ENCODE measurements around the gene CXCL6. TPM values are rescaled to one million over a fixed set of nuclear protein-coding genes. Genes with fewer than 3 reads are reported as not detected.
A peak's percentile ranks its signal among the peaks of the same experiment; 100 is the strongest.

The CXCL6 gene
- total RNA-seq, 1 experiment from 2014 or later = not detected

- no peaks in the 10 kb centered on the region for H3K9me3 ChIP-seq (replicated peaks)
- no peak overlapping the region for H3K4me3 ChIP-seq
- H3K36me3 ChIP-seq = no peaks in the 10 kb centered on the region
- no peaks in the 10 kb centered on the region for H3K27me3 ChIP-seq
- no peak overlapping the region for H3K27ac ChIP-seq
- no peaks in the 10 kb centered on the region for H3K4me1 ChIP-seq
- no peak for DNase-seq
Observed at GRCh38 chr4:73851293-73851692, 14.8 kb downstream of the CXCL6 start.

GRCh38 chr4:73852771-73853170 is 16.3 kb downstream of the CXCL6 start:
- no peak overlapping the region for H3K27ac ChIP-seq
- DNase-seq = no peak
- H3K4me3 ChIP-seq = no peak overlapping the region
- no peaks in the 10 kb centered on the region; the same call in 1 of the 2 replicates for H3K9me3 ChIP-seq (replicated peaks)
- H3K27me3 ChIP-seq = no peaks in the 10 kb centered on the region
- H3K4me1 ChIP-seq = no peaks in the 10 kb centered on the region
- H3K36me3 ChIP-seq = no peaks in the 10 kb centered on the region

- Histone ChIP-seq H3K36me3 (no peaks in the 10 kb centered on the region), H3K4me3 (no peak within 1 kb of the TSS), H3K9me3 (replicated peaks) (no peaks in the 10 kb centered on the region; the same call in 1 of the 2 replicates), H3K27me3 (no peaks in the 10 kb centered on the region), H3K4me1 (no peaks in the 10 kb centered on the region), H3K27ac (no peak within 1 kb of the TSS)
- DNase-seq = peak; percentile 34 to 44
Observed at GRCh38 chr4:73853246-73853704, 16.8 kb downstream of the CXCL6 start, which contains the start of gene PF4V1. Gene PF4V1 (plus strand): TSS chr4:73853296. CDS start chr4:73853363, 67 bp downstream.

GRCh38 chr4:73853718-73854473 is 17.4 kb downstream of the CXCL6 start:
- no peak for DNase-seq
- Histone ChIP-seq H3K4me3 (no peak overlapping the region), H3K27ac (no peak overlapping the region)

GRCh38 chr4:73855406-73855805 is 18.9 kb downstream of the CXCL6 start:
- Histone ChIP-seq H3K4me1 (no peaks in the 10 kb centered on the region), H3K36me3 (no peaks in the 10 kb centered on the region), H3K9me3 (replicated peaks) (no peaks in the 10 kb centered on the region; the same call in 1 of the 2 replicates), H3K27ac (no peak overlapping the region), H3K4me3 (no peak overlapping the region), H3K27me3 (no peaks in the 10 kb centered on the region)
- no peak for DNase-seq

More at GRCh38 chr4:73853718-73854473, 17.4 kb downstream of the CXCL6 start:
- H3K4me1 ChIP-seq = no peaks in the 10 kb centered on the region
- no peaks in the 10 kb centered on the region; the same call in 1 of the 2 replicates for H3K9me3 ChIP-seq (replicated peaks)
- H3K36me3 ChIP-seq = no peaks in the 10 kb centered on the region
- no peaks in the 10 kb centered on the region for H3K27me3 ChIP-seq

GRCh38 chr4:73856518-73856917 is 20.0 kb downstream of the CXCL6 start:
- H3K27ac ChIP-seq = no peak overlapping the region
- no peak overlapping the region for H3K4me3 ChIP-seq
- no peaks in the 10 kb centered on the region for H3K4me1 ChIP-seq
- no peaks in the 10 kb centered on the region; the same call in 1 of the 2 replicates for H3K9me3 ChIP-seq (replicated peaks)
- H3K36me3 ChIP-seq = no peaks in the 10 kb centered on the region
- no peaks in the 10 kb centered on the region for H3K27me3 ChIP-seq
- DNase-seq = no peak

GRCh38 chr4:73859614-73860088 is 23.2 kb downstream of the CXCL6 start:
- H3K9me3 ChIP-seq (replicated peaks) = no peaks in the 10 kb centered on the region; the same call in 1 of the 2 replicates
- H3K4me3 ChIP-seq = no peak overlapping the region
- DNase-seq = peak in 1 of 2 experiments; percentile 17
- H3K4me1 ChIP-seq = no peaks in the 10 kb centered on the region
- no peaks in the 10 kb centered on the region for H3K36me3 ChIP-seq
- no peaks in the 10 kb centered on the region for H3K27me3 ChIP-seq
- H3K27ac ChIP-seq = no peak overlapping the region

- no peak for DNase-seq
- H3K9me3 ChIP-seq (replicated peaks) = no peaks in the 10 kb centered on the region; the same call in 1 of the 2 replicates
- no peak overlapping the region for H3K27ac ChIP-seq
- no peaks in the 10 kb centered on the region for H3K27me3 ChIP-seq
- H3K4me1 ChIP-seq = no peaks in the 10 kb centered on the region
- no peaks in the 10 kb centered on the region for H3K36me3 ChIP-seq
- H3K4me3 ChIP-seq = no peak overlapping the region
Observed at GRCh38 chr4:73860181-73860580, 23.7 kb downstream of the CXCL6 start.

- Histone ChIP-seq H3K9me3 (replicated peaks) (no peaks in the 10 kb centered on the region; the same call in 1 of the 2 replicates), H3K27me3 (no peaks in the 10 kb centered on the region), H3K4me3 (no peak overlapping the region), H3K4me1 (no peaks in the 10 kb centered on the region), H3K27ac (no peak overlapping the region), H3K36me3 (no peaks in the 10 kb centered on the region)
- no peak for DNase-seq
Observed at GRCh38 chr4:73860917-73861316, 24.4 kb downstream of the CXCL6 start.

GRCh38 chr4:73862322-73862721 is 25.8 kb downstream of the CXCL6 start:
- DNase-seq = no peak
- no peak overlapping the region for H3K27ac ChIP-seq

GRCh38 chr4:73864365-73864764 is 27.9 kb downstream of the CXCL6 start:
- Histone ChIP-seq H3K27me3 (no peaks in the 10 kb centered on the region), H3K27ac (no peak overlapping the region), H3K4me1 (no peaks in the 10 kb centered on the region), H3K4me3 (no peak overlapping the region), H3K9me3 (replicated peaks) (no peaks in the 10 kb centered on the region; the same call in 1 of the 2 replicates), H3K36me3 (no peaks in the 10 kb centered on the region)
- DNase-seq = no peak

More at GRCh38 chr4:73862322-73862721, 25.8 kb downstream of the CXCL6 start:
- Histone ChIP-seq H3K4me1 (no peaks in the 10 kb centered on the region), H3K27me3 (no peaks in the 10 kb centered on the region), H3K9me3 (replicated peaks) (no peaks in the 10 kb centered on the region; the same call in 1 of the 2 replicates), H3K36me3 (no peaks in the 10 kb centered on the region), H3K4me3 (no peak overlapping the region)

- H3K27me3 ChIP-seq = no peaks in the 10 kb centered on the region
- no peaks in the 10 kb centered on the region for H3K9me3 ChIP-seq (replicated peaks)
- no peaks in the 10 kb centered on the region for H3K36me3 ChIP-seq
- no peak overlapping the region for H3K4me3 ChIP-seq
- DNase-seq = no peak
- no peak overlapping the region for H3K27ac ChIP-seq
- no peaks in the 10 kb centered on the region for H3K4me1 ChIP-seq
Observed at GRCh38 chr4:73864961-73865360, 28.5 kb downstream of the CXCL6 start.

- no peak for DNase-seq
- H3K27me3 ChIP-seq = no peaks in the 10 kb centered on the region
- H3K36me3 ChIP-seq = no peaks in the 10 kb centered on the region
- no peaks in the 10 kb centered on the region for H3K4me1 ChIP-seq
- no peak overlapping the region for H3K4me3 ChIP-seq
- no peaks in the 10 kb centered on the region for H3K9me3 ChIP-seq (replicated peaks)
- H3K27ac ChIP-seq = no peak overlapping the region
Observed at GRCh38 chr4:73865431-73866096, 29.1 kb downstream of the CXCL6 start.

- no peak overlapping the region for H3K27ac ChIP-seq
- no peaks in the 10 kb centered on the region for H3K9me3 ChIP-seq (replicated peaks)
- H3K36me3 ChIP-seq = no peaks in the 10 kb centered on the region
- DNase-seq = no peak
- H3K4me1 ChIP-seq = no peaks in the 10 kb centered on the region
- H3K27me3 ChIP-seq = no peaks in the 10 kb centered on the region
- no peak overlapping the region for H3K4me3 ChIP-seq
Observed at GRCh38 chr4:73866246-73866645, 29.8 kb downstream of the CXCL6 start.

- H3K9me3 ChIP-seq (replicated peaks) = no peaks in the 10 kb centered on the region
- H3K27me3 ChIP-seq = no peaks in the 10 kb centered on the region
- H3K4me1 ChIP-seq = no peaks in the 10 kb centered on the region
- DNase-seq = no peak
- no peak overlapping the region for H3K4me3 ChIP-seq
- H3K27ac ChIP-seq = no peak overlapping the region
- H3K36me3 ChIP-seq = no peaks in the 10 kb centered on the region
Observed at GRCh38 chr4:73867783-73868182, 31.3 kb downstream of the CXCL6 start.
